Inflammatory macrophage (primary cell): ENCODE data around the gene PPP2R3C.
"Not testable (repeated sequence)": the region's sequence is repeated elsewhere in the genome, so short reads cannot be mapped to it uniquely, and the experiment has no call there.

Experiments
- DNase-seq, 2 donors: peaks; one replicate each; pipeline ENCODE4 v3.0.0-alpha.2; 2020 to 2022
- total RNA-seq, 18 experiments: gene quantifications; one replicate each; lab custom pipeline; 2026; ENCODE audit warnings: mixed read lengths in 6 of 18, inconsistent platforms in 2 of 18; lab: John Stamatoyannopoulos, UW

Gene PPP2R3C
- total RNA-seq, result 31.2 to 76.5 (median 48.2) reads per million in 18 experiments

GRCh38 chr14:35121887-35122695, at the start of gene PPP2R3C, which contains the start of gene PRORP:
Gene PPP2R3C (minus strand): TSS chr14:35121990. CDS start chr14:35121959, 31 bp downstream.
Gene PRORP (plus strand): TSS chr14:35122552. CDS start chr14:35123246, 694 bp downstream.
- peak; percentile 91 to 93 for DNase-seq

- no peak for DNase-seq
Measured at GRCh38 chr14:35167496-35167895, 45.7 kb upstream of the PPP2R3C start.

- no peak for DNase-seq
Measured at GRCh38 chr14:35164849-35165248, 43.1 kb upstream of the PPP2R3C start.

- DNase-seq, result no peak
Measured at GRCh38 chr14:35163384-35163783, 41.6 kb upstream of the PPP2R3C start.

GRCh38 chr14:35161231-35161630, 39.4 kb upstream of the PPP2R3C start:
- DNase-seq, result no peak

GRCh38 chr14:35159742-35160409, 38.1 kb upstream of the PPP2R3C start:
- DNase-seq, result no peak

GRCh38 chr14:35158951-35159653, 37.3 kb upstream of the PPP2R3C start:
- no peak for DNase-seq

- no peak for DNase-seq
Measured at GRCh38 chr14:35158491-35158890, 36.7 kb upstream of the PPP2R3C start.

GRCh38 chr14:35155962-35156361, 34.2 kb upstream of the PPP2R3C start:
- DNase-seq, result peak; percentile 52 to 68

- DNase-seq, result no peak
Measured at GRCh38 chr14:35154016-35154415, 32.2 kb upstream of the PPP2R3C start.

- not testable (repeated sequence) for DNase-seq
Measured at GRCh38 chr14:35152531-35152930, 30.7 kb upstream of the PPP2R3C start.

GRCh38 chr14:35149239-35149638, 27.4 kb upstream of the PPP2R3C start:
- no peak for DNase-seq

GRCh38 chr14:35147711-35148110, 25.9 kb upstream of the PPP2R3C start:
- no peak for DNase-seq

GRCh38 chr14:35147186-35147585, 25.4 kb upstream of the PPP2R3C start:
- no peak for DNase-seq

GRCh38 chr14:35146711-35147149, 24.9 kb upstream of the PPP2R3C start:
- DNase-seq, result no peak

- DNase-seq, result no peak
Measured at GRCh38 chr14:35144029-35144428, 22.2 kb upstream of the PPP2R3C start.

GRCh38 chr14:35140718-35141581, 19.2 kb upstream of the PPP2R3C start:
- peak in 1 of 2 donors; percentile 55 for DNase-seq

- DNase-seq, result no peak
Measured at GRCh38 chr14:35138585-35138984, 16.8 kb upstream of the PPP2R3C start.

- DNase-seq, result peak in 1 of 2 donors; percentile 17
Measured at GRCh38 chr14:35134329-35135123, 12.7 kb upstream of the PPP2R3C start.

GRCh38 chr14:35133542-35134328, 11.9 kb upstream of the PPP2R3C start:
- DNase-seq, result no peak
